HG03108 (cell line): Measurements from ENCODE around the gene MXRA8.

Experiments
- ATAC-seq: cut with Tn5 transposase; IDR thresholded peaks from one replicate; pipeline ENCODE4 v1.9.1; 2021; ENCODE audit warnings: moderate library complexity; ENCODE audit not compliant: unreplicated experiment

The MXRA8 gene

DNA sequence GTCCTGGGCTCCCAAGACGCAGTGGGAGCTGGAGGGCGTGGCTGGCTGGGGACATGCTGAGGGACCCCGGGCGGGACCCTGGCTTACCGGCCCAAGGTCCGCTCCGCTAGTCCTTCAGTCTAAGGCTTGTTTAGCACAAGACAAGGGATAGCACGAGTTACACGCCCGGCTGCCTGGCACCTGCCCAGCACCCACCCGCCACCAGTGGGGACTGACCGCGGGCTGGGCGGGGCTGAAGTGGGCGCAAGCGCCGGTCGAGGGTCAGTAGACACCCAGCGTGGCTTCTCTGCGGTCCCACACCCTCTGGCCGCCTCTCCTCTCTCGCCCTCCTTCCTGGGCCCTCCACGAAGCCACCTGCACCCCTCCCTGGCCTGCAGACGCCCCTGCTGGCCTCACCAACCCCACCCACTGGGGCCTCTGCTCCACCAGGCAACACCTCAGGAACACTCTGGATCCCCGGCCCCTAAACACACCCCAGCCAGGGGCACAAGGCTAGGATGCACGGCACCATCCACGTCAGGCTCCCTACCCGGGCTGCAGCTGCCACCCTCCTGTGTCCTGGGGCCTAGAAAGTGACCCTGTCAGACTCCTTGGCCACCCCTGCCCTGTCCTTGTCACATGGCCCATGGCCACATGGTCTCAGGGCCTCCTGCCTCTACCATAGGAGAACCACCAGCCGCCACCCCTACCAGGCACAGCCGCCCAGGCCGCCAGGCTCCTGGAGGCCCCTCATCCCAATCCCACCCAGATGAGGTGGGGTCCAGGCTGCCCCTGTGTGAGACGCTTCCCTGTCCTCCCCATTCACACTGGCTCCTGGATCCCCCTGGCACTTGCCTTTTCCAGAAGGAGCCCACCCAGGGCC is 21.2 kb downstream of the MXRA8 start:
- ATAC-seq, result no peak

GRCh38 chr1:1336446-1336845 is 21.9 kb downstream of the MXRA8 start:
- no peak for ATAC-seq

DNA sequence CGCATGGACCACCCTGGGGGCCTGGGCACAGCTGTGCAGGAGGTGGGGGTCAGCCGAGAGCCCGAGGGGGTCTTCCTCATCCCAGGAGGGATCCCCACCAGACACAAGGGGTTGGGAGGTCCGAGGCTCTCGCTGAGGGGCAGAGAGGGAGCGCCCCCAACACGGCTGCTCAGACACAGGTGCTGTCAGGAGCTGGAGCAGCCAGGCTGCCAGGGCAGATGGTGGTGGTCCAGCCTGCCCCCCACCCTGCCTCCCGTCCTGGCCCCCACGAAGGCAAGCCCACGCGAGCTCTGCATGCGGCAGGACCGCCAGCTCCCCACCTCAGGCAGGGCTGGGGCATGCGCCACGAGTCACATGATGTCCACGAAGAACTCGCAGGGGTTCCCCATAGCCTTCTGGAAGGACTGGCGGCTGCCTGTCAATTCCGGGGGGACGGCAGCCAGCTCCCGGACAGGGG is 22.5 kb downstream of the MXRA8 start:
- ATAC-seq, result no peak

DNA sequence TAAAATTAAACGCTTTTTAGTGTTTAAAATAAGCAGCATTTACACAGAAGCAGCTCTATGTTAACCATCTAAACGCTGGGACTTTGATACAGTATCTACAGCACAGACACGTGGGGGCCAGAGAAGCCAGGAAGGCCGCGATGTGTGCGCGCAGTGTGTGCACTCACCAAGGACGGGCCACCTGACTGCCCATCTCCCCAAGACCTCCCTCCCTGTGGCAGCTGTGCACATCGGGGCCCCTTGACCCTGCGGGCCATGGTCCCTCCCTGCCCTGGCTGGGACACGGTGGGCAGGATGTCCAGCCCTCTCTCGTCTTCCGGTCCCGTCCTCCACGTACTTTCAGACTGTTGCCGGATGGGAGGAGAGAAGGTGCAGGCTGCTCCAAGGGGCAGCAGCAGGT is 23.1 kb downstream of the MXRA8 start:
- no peak for ATAC-seq

DNA sequence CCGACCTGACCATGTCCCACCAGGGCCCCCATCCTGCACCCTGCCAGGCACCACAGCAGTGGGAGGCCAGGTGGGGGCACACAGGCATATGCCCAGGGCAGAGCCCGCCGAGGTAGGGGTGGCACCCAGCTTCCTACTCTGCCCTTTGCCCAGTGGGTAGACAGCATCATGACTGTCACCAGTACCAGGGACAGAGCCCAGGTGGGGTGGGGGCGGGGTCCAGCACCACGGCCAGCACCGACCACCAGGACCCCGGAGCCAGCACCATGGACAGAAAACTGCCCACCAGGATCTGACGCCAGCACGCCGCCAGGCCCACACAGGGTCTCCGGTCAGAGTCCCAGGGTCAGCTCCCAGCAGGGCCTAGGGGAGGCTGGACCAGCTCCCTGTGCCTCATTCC is 23.5 kb downstream of the MXRA8 start:
- no peak for ATAC-seq

DNA sequence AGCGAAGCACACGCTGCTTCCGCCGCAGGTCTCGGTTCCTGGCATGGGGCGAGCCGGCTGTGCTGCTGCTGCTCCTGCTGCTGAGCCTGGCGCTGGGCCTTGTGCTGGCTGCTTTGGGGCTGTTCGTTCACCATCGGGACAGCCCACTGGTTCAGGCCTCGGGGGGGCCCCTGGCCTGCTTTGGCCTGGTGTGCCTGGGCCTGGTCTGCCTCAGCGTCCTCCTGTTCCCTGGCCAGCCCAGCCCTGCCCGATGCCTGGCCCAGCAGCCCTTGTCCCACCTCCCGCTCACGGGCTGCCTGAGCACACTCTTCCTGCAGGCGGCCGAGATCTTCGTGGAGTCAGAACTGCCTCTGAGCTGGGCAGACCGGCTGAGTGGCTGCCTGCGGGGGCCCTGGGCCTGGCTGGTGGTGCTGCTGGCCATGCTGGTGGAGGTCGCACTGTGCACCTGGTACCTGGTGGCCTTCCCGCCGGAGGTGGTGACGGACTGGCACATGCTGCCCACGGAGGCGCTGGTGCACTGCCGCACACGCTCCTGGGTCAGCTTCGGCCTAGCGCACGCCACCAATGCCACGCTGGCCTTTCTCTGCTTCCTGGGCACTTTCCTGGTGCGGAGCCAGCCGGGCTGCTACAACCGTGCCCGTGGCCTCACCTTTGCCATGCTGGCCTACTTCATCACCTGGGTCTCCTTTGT is 24.7 kb downstream of the MXRA8 start:
- ATAC-seq, result no peak

GRCh38 chr1:1332774-1333480 is 25.4 kb downstream of the MXRA8 start:
- no peak for ATAC-seq

GRCh38 chr1:1332031-1332755 is 26.2 kb downstream of the MXRA8 start:
- ATAC-seq, result no peak

DNA sequence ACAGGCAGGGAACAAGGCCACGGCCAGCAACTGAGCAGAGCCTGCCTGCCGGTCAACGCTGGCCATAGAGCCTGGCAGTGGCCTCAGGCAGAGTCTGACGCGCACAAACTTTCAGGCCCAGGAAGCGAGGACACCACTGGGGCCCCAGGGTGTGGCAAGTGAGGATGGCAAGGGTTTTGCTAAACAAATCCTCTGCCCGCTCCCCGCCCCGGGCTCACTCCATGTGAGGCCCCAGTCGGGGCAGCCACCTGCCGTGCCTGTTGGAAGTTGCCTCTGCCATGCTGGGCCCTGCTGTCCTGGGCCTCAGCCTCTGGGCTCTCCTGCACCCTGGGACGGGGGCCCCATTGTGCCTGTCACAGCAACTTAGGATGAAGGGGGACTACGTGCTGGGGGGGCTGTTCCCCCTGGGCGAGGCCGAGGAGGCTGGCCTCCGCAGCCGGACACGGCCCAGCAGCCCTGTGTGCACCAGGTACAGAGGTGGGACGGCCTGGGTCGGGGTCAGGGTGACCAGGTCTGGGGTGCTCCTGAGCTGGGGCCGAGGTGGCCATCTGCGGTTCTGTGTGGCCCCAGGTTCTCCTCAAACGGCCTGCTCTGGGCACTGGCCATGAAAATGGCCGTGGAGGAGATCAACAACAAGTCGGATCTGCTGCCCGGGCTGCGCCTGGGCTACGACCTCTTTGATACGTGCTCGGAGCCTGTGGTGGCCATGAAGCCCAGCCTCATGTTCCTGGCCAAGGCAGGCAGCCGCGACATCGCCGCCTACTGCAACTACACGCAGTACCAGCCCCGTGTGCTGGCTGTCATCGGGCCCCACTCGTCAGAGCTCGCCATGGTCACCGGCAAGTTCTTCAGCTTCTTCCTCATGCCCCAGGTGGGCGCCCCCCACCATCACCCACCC is 27.0 kb downstream of the MXRA8 start, which contains the start of gene TAS1R3:
Gene TAS1R3, plus strand, starts transcription at position 213 of the 898 bp plus-strand sequence. Its CDS starts 66 bp downstream, at position 279.
- ATAC-seq, result no peak

- ATAC-seq, result no peak
Observed at GRCh38 chr1:1330366-1331067, 27.8 kb downstream of the MXRA8 start.

DNA sequence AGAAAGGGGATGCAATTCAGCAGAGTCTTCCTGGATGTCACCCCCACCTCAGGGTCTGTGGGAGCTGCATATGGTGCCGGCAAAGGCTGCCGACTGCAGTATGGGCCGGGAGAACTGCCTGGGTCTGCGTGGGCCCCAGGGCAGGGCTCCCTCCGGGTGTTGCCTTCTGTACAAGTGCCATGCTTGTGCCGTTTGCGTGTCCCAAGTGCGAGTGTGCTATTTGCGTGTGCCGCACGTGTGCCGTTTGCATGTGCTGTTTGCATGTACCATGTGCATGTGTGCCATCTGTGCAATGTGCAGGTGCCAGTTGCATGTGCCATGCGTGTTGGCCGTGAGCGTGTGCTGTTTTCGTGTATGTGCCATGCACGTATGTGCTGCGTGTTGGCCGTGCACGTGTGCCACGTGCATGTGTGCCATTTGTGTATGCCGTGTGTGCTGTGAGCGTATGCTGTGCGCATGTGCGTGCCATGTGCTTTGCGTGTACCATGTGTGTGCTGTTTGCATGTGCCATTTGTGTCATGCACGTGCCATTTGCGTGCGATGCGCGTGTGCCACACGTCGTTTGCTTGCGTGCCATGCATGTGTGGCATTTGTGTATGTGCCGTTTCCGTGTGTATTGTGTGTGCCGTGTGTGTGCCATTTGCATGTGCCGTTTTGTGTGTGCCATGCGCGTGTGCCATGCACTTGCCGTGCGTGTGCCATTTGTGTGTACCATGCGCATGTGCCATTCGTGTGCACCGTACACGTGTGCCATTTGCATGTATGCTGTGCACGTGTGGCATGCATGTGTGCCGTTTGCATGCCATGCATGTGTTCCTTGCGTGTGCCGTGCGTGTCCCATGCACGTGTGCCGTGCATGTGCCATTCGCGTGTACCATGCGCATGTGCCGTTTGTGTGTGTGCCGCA is 28.8 kb downstream of the MXRA8 start:
- ATAC-seq, result no peak

GRCh38 chr1:1328254-1328653 is 30.1 kb downstream of the MXRA8 start:
- no peak for ATAC-seq

DNA sequence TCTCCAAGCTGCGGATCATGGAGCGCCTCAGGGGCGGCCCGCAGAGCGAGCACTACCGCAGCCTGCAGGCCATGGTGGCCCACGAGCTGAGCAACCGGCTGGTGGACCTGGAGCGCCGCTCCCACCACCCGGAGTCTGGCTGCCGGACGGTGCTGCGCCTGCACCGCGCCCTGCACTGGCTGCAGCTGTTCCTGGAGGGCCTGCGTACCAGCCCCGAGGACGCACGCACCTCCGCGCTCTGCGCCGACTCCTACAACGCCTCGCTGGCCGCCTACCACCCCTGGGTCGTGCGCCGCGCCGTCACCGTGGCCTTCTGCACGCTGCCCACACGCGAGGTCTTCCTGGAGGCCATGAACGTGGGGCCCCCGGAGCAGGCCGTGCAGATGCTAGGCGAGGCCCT is 31.1 kb downstream of the MXRA8 start:
- ATAC-seq, result no peak

DNA sequence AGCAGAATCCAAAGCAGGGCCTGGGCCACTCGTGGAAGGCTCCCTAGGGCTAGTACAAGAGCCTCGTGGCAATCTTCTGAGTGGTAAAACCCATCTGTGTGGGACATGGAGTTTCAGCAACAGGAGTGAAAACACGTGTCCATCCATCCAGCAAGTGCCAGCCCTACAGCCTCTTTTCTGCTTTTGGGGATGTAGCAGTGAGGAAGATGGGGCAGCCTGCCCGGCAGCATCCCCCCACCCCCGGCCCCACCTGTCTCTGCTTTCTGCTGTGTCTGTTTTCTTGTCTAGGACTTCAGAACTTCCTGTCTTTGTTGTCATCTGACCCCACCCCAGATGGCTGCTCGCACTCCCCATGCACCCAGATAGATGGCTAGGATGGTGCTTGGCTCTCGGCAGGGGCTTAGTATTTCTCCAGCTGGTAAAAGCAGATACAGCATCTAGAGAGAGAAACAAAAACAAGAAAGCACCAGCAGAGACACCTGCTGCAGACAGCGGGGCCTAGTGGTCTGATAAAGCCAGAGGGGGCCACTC is 32.2 kb downstream of the MXRA8 start:
- ATAC-seq, result no peak

DNA sequence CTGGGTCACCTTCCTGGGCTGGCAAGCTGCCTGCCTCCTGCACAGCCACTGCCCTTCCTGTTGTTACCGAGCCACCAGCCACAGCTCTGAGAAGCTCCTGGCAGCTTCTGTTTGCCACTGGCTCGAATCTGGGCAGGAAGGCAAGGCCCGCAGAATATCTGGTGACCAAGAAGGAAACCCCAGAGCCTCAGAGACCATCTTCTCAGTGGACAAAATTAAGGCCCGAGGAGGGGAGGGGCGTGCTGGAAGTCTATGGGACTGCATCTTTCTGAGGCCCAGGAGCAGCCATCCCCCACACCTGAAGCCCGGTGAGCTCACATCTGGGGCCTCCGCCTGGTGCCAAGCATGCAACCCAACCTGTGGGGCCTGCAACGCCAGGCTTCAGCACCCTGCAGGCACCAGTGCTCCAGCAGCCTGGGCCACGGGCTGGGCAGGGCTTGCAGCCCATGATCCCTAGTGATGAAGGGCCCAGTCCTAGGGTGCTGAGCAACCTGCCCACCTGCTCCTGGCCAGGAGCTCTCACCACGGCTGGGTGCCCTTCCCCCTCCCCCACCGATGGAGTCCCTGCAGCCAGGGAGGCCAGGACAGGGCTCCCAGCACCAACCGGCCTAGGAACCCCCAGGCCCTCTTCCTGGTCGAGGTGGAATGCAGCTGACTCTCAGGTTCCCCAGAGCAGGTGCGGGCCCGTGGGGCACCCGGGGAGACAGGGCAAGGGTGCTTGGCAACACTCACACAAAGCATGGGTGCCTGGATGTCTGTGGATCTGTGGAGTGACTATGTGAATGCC is 32.9 kb downstream of the MXRA8 start:
- no peak for ATAC-seq

DNA sequence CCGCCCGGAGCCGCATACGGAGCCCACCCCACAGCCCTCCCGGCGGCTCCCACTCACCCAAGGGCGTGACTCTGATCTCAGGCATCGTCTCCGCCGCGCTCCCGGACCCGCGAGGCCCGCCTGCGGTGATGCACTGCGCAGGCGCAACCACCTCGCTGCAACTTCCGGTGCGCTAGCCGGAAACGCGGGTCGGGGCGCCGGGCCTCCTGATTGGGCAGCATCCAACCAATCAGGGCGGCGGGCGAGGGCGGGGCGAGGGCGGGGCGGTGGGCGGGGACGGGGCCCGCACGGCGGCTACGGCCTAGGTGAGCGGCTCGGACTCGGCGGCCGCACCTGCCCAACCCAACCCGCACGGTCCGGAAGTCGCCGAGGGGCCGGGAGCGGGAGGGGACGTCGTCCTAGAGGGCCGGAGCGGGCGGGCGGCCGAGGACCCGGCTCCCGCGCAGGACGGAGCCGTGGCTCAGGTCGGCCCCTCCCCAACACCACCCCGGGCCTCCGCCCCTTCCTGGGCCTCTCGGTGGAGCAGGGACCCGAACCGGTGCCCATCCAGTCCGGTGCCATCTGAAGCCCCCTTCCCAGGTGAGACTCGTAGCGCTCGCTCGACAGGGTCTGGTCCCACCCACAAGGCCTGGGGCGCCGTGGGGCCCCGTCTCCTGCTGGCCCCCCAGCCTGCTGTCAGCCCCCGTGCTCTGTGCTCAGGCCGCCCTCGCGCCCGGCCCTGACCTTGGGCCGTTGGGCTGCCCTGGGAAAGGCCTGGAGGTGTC is 33.6 kb downstream of the MXRA8 start, which contains the start of the genes CPTP and INTS11:
Gene CPTP, plus strand, starts transcription at position 279 of the 764 bp plus-strand sequence. CDS start 2,109 bp downstream, outside the sequence.
Gene INTS11, minus strand, starts transcription at position 137 of the 764 bp plus-strand sequence. Its CDS starts 52 bp downstream, at position 85.
- peak; percentile 67 for ATAC-seq
